Gastroesophageal sphincter (tissue), 2 donors: ENCODE data around the gene CHSY3.

Experiments used
- EP300 ChIP-seq: sonication (generic); formaldehyde crosslinking; IDR thresholded peaks from one replicate; pipeline ENCODE4 v1.6.1; 2017; ENCODE audit warnings: antibody characterized with exemption, mild to moderate bottlenecking
- POLR2AphosphoS5 ChIP-seq: sonication (generic); formaldehyde crosslinking; IDR thresholded peaks from one replicate; pipeline ENCODE4 v1.6.1; 2017; ENCODE audit warnings: antibody characterized with exemption

- TF ChIP-seq POLR2AphosphoS5 = no peak
- no peak for TF ChIP-seq EP300
These were observed 204.9 kb downstream of the CHSY3 start for GRCh38 chr5:130109152-130109551.
